Measurements from ENCODE around the gene SEC24B.
"Not testable (repeated sequence)": the region's sequence is repeated elsewhere in the genome, so short reads cannot be mapped to it uniquely, and the experiment has no call there.

Gene SEC24B

DNA sequence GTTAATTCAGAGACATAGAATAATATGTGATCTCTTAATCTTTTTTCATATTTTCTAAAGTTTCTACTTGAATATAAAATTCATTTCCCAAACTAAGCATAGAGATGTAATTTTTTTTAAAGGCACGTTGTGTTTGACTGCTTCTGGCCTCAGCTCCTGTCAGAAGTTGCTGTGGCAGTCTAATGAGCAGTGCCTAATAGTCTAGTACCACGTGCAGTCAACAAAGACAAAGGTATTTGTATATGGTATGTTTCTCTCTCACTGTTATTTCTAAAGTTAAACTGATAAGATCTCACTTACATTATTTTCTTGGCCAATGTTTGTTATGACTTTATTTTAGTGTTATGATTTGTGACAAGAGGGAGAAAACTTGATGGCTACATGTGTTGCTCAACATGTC, 77.8 kb downstream of the SEC24B start:
- DNase-seq: no peak

GRCh38 chr4:109513368-109513767, 79.8 kb downstream of the SEC24B start:
- DNase-seq: not testable (repeated sequence)

GRCh38 chr4:109532182-109532581, 98.6 kb downstream of the SEC24B start:
- no peak for DNase-seq

DNA sequence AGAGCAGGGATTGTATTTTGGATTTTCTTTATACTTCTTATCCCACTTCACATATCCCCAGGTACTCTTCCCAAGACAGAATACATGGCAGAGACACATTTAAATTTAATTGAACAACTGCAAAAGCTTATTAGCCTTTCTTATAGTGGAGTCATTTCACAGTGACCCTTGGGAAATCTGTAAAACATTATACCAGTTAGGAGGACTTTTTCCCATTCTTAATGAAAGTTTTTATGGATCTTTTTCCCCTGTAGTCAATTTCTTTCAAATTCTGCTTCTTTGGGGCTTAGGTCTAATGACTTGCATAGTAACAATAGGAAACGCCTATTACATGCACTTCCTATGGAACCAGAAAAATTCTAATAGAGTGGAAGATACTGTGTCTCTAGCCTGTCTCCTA, 111.8 kb downstream of the SEC24B start:
- no peak for DNase-seq

DNA sequence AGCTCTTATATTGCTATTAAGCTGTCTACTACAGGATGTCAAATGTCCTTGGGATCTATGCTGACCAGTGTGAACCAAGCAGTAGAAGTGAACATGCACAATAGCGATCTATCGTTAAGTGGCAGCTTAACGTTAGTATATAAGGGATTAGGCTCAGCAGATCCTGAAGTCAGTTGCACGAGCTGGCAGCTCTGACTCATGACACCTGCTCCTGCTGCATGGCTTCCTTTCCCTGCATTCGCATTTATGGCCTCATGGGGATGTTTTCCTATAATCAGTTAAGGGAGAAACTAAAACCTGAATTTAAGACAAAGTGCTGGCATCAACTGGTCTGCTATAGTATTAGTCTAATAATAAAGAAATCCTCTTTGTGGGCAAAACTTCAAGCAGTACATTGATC, 113.8 kb downstream of the SEC24B start:
- DNase-seq: no peak

DNA sequence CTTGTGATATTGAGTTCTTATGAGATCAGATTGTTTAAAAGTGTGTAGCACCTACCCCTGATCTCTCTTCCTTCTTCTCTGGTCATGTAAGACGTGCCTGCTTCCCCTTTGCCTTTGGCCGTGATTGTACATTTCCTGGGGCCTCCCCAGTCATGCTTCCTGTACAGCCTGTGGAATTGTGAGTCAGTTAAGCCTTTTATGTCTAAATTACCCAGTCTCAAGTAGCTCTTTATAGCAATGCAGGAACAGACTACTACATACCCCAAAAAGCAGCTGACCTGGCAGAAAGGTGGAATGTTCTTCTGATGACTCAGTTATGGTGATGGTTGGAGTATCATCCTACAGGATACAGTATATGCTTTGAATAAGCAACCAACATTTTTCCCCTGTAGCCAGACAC, 115.0 kb downstream of the SEC24B start:
- DNase-seq: peak; percentile 45

DNA sequence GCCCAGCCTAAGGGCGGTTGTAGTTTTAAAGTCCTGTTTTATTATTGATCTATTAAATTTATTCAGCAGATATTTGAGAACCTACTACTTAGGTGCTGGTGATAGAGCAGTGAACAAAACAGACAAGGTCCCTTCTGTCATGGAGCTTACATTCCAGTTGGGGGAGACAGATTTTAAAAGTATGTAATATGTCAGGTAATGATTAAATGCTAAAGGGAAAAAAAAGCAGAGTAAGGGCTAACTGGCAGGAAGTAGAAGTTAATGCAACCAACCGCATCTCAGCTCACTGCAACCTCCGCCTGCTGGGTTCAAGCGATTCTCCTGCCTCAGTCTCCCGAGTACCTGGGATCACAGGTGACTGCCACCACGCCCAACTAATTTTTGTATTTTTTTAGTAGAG, 118.6 kb downstream of the SEC24B start:
- DNase-seq: no peak

DNA sequence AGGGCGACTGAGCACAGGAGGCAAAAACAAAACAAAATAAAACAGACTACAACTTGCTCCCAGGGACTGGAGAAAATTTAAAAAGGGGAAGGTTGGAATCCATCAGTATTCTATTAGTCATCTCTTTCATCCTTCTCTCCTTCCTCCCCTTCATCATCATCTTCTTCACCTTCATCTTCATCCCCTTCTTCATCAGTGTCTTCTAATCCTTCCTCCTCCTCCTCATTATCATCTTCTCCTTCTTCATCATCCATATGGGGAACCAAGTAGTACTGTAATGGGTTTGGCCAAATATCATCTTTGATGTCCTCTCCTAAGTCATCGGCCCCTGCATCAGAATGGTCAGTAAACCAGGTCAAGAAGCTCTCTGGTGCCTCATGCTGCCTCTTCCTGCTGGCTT, 119.5 kb downstream of the SEC24B start:
- DNase-seq: no peak

DNA sequence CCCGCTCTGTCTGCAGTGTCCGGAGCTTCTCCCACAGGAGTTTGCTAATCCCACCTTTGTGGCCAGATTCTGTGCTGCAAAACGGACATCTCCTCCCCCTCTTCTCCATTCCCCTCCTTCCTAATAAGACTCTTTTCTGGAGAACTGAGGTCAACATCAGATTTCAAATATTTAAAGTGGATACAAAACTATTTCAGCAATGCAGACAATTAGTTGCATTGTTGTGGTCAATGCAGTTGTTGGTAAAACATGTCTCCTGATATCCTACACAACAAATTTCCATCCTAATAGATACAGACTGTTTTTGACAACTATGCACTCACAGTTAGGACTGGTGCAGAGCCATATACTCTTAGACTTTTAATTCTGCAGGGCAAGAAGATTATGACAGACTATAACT, 121.4 kb downstream of the SEC24B start:
- DNase-seq: no peak

DNA sequence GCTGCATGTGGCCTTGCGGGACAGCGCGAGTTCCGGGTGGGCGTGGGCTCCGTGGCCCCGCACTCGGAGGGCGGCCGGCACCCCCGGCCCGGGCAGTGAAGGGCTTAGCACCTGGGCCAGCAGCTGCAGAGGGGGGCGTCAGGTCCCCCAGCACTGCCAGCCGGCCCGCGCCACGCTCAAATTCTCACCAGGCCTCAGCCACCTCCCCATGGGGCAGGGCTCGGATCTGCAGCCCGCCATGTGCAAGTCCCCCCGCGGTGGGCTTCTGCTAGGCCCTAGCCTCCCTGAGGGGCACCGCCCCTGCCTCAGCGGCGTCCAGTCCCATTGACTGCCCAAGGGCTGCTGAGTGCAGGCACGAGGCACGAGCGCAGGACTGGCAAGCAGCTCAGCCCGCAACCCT, 123.8 kb downstream of the SEC24B start:
- DNase-seq: no peak

DNA sequence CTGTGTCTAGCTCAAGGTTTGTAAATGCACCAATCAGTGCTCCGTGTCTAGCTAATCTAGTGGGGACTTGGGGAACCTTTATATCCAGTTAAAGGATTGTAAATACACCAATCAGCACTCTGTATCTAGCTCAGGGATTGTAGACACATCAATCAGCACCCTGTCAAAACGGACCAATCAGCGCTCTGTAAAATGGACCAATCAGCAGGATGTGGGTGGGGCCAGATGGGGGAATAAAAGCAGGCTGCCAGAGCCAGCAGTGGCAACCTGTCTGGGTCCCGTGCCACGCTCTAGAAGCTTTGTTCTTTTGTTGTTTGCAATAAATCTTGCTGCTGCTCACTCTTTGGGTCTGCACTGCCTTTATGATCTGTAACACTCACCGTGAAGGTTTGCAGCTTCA, 124.5 kb downstream of the SEC24B start:
- peak; percentile 50 for DNase-seq

DNA sequence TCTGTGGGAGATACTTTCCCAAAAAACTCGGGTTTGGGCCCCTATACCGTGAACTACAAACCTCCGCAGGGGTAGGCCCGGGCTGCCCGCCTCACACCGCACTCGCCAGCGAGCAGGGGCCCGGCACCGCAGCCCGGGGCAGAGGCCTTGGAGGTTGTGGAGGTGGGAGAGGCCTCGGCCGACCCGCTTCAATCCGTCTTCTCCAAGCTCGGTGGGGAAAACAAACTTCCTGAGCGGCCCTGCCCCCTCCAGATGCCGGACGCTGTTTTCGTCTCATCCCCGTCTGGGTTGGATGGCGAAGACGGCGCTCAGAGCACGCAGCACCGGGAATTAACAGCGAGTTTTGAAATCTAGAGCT, 126.0 kb downstream of the SEC24B start:
- peak; percentile 51 for DNase-seq

- DNase-seq: peak; percentile 94
Observed at GRCh38 chr4:109559983-109560686, 126.5 kb downstream of the SEC24B start, which contains the start of gene MCUB. TSS of gene MCUB (plus strand) at chr4:109560246. CDS start at chr4:109560338, 92 bp downstream.

DNA sequence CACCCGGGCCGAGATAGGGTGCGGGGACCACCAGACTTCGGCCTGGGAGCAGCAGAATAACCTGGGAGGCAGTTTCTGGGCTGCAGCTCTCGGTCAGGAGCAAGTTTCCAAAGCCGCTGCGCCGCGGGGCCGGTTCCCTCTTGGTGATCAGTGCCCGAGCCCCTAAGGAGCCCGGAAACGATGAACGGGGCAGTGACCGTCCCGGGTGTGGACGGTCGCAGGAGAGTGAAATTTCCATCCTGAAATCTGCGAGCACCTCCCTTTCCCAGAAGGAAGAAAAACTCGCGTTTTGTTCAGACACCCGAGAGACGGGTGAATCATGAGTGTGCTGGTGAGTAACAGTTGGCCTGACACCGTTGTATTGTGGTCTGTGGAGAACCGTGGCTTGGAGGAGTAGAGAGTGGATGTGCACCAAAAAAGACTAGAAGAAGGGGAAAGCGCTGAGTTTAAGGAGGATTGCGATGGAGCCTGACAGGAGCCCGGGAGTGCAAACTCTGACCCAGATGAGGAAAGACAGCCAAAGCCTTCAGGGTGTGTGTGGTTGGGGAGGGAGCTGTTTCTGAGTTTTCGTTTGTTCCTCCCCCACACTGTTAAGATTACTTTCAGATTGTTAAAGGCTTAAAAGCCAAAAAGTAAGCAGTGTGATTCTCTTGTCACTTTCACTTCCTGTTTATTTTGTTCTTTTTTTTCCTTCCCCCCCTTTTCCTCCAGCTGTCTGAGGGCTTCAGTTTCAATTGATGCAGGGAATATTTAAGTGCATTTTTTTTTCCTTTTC, 127.3 kb downstream of the SEC24B start:
- peak; percentile 72 for DNase-seq

DNA sequence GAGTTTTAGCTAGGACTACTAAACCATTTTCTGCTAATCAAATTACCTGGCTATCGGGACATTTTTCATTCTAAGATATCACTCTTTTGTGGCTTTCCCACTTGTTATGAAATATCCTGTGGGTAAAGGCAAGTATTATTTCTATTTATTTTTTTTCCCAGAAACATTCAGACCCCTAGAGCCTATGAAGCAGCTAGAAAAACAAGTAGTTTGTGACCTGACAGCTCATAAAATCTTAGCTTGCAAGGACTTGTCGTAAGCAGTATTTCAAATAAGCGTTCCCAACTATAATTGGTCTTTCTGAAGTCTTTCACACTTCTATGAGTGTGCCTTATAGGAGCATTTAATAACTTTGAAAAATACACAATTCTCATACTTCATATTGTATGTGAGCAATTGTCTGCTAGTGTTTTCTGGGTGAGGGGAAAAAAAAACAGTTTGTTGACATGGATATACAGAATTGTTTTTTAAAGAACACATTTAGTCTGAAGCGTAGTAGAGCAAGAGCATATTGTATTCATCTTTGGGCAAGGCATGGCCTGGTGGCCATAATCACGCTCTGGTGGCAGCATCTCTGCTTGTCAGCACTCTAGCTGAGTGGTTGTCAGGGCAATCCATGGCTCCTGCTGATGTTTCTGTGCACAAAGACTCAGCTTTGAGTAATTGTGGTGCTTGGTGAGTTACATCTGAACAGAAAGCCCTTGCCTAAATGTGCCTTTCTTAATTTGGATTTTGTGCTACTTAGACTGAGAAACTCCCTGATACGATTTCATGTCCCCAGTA, 129.0 kb downstream of the SEC24B start:
- DNase-seq: peak; percentile 36

DNA sequence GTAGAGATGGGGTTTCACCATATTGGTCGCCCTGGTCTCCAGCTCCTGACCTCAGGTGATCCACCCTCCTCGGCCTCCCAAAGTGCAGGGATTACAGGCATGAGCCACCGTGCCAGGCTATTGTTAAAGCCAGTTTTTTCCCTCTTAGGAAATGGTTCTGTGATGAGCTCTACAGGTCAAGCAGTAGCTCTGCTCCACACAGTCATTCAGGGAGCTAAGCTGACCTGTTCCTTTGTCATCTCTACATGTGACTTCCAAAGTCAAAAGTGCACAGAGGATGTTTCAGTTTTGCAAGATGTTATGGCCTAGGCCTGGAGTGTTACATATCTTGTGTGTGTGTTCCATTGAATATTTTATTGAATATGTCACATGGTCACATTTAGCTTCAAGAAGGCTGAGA, 137.9 kb downstream of the SEC24B start:
- no peak for DNase-seq

- DNase-seq: no peak
Observed at GRCh38 chr4:109572154-109572553, 138.5 kb downstream of the SEC24B start.

DNA sequence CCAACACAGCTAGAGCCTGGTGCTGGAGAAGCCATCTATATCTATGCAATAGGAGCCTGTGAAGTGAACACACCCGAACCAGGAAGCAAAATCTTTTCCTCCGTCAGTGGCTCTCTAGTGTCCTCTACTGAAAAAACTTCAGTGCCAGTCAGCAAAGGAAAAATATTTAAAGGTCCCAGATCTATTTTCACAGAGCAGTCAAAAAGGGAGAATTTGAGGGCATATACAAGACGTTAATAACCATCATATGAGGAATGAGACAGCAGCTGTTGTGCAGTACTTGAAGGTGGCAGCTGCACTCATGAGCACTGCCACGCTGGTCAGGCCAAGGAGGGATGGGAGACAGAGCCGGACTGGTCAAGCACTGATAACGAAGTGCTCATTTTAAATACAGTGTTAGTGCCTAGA, 140.8 kb downstream of the SEC24B start:
- no peak for DNase-seq

GRCh38 chr4:109574931-109575804, 141.6 kb downstream of the SEC24B start:
- DNase-seq: no peak

DNA sequence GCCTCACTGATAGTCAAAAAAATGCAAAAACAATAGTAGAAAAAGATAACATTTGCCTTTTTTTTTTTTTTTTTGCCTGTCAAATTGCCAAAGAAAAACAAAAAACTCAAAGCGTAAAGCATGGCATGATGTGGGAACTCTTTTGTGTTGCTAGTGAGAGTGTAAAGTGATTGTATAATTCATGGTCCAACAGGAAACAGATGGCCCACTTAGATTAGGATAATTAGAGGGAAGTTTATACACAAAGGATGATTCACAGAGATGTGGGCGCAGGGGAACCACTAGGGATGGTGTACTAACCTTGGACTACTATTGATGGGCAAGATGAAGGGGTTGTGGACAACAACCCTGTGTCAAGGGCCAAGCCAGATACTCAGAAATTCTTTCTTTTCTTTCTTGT, 142.8 kb downstream of the SEC24B start:
- DNase-seq: no peak

DNA sequence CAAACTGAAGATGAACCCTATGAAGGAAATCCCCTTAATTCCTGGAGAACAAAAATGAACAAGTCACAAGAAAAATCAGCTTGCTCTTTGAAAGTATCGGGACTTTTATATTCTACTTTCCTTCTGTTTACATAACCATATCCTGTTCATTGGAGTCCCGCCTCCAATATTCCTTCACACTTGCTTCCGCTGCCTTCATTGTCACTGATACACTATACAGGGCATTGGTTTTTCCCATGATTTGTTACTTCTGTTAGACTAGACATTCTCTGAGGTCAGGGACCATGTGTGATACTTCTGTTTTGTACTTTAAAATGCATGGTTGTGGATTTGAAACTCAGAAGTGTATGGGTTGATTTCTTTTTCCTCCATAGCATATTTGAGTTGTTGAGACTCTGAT, 145.2 kb downstream of the SEC24B start:
- no peak for DNase-seq

GRCh38 chr4:109579997-109580396, 146.4 kb downstream of the SEC24B start:
- DNase-seq: not testable (repeated sequence)

DNA sequence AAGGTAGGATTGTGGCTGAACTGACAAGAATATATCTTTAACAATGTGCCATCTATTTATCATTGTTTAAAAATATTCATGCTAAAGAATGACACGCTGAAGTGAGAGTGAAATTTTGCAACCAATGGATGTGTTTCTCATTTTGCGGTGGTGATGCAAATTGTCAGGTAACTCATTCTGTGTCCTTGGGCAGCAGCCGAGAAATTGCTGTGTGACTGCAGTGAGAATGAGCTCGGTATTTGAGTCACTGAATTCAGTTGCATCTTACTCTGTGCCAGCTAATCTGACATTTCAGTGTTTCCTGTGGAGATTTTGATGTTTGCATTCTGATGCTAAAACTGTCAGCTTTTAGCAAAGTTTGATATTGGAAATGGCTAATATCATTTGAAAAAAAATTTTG, 154.6 kb downstream of the SEC24B start:
- peak; percentile 77 for DNase-seq
